Prostate gland (tissue), 2 donors: Measurements from ENCODE around the gene CLMP. TPM values are rescaled to one million over a fixed set of nuclear protein-coding genes. Genes with fewer than 3 reads are reported as not detected.
A peak's percentile ranks its signal among the peaks of the same experiment; 100 is the strongest.

Source experiments
- DNase-seq: peaks from one replicate; pipeline ENCODE4 v3.0.0-alpha.2; 2019; ENCODE audit warnings: low spot score
- H3K27ac ChIP-seq, 2 donors: fragments of 200-600 bp; sonication (generic); 2 replicates each; pipeline ENCODE4 v1.5.1; 2017 to 2019
- H3K27me3 ChIP-seq: fragments of 200-600 bp; sonication (generic); replicated peaks from 2 replicates; pipeline ENCODE4 v1.5.1; 2019; ENCODE audit not compliant: insufficient read depth
- H3K36me3 ChIP-seq, 2 donors: fragments of 200-600 bp; sonication (generic); 1 replicate in 1 of 2; 2 replicates in 1 of 2; pipeline versions ENCODE4 v1.5.1 to v1.8.1; 2017 to 2019
- H3K4me1 ChIP-seq: fragments of 200-600 bp; sonication (generic); replicated peaks from 2 replicates; pipeline ENCODE4 v1.5.1; 2019
- H3K4me3 ChIP-seq, 2 donors: fragments of 200-600 bp; sonication (generic); 2 replicates each; pipeline ENCODE4 v1.5.1; 2017 to 2019
- H3K9me3 ChIP-seq: fragments of 200-600 bp; sonication (generic); 2 replicates; pipeline ENCODE4 v1.5.1; 2017
- POLR2A ChIP-seq: fragments of 450-650 bp; IDR thresholded peaks from one replicate; pipeline ENCODE4 v1.6.1; 2016; ENCODE audit warnings: antibody characterized with exemption, mild to moderate bottlenecking
- POLR2AphosphoS5 ChIP-seq: sonication (generic); formaldehyde crosslinking; IDR thresholded peaks from one replicate; pipeline ENCODE4 v1.6.1; 2017; ENCODE audit warnings: antibody characterized with exemption
- WGBS: methylation state at CpG from one replicate; pipeline ENCODE4 v1.1.5; 2018; 5-methylcytosine and 5-hydroxymethylcytosine counted together
- intact Hi-C: fragments of 100-400 bp; cut with DNase I; formaldehyde crosslinking; loops from one replicate; pipeline ENCODE4 v1.14.2; 2022
- total RNA-seq, 2 donors: library from RNA; depleted of rRNA; stranded (reverse); fragments of >200 nt; gene quantifications; one replicate each; pipeline ENCODE4 v1.1.0, GENCODE V29; 2016
- TF ChIP-seq, protein P1 (sequence below), 4 experiments: fragments of 200-600 bp in 2 of 4; fragments of 450-650 bp in 2 of 4; sonication (generic) in 2 of 4; IDR thresholded peaks; 1 replicate in 3 of 4; 2 replicates in 1 of 4; pipeline ENCODE4 v1.5.1; 2016 to 2019; ENCODE audit warnings: antibody characterized with exemption in 4 of 4, mild to moderate bottlenecking in 2 of 4, moderate library complexity in 2 of 4

CLMP gene, protein sequence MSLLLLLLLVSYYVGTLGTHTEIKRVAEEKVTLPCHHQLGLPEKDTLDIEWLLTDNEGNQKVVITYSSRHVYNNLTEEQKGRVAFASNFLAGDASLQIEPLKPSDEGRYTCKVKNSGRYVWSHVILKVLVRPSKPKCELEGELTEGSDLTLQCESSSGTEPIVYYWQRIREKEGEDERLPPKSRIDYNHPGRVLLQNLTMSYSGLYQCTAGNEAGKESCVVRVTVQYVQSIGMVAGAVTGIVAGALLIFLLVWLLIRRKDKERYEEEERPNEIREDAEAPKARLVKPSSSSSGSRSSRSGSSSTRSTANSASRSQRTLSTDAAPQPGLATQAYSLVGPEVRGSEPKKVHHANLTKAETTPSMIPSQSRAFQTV
- total RNA-seq, result 10 to 100 TPM in 1 of 2 donors, 1 to 10 TPM in 1; 5.0 to 10.7 TPM

DNA sequence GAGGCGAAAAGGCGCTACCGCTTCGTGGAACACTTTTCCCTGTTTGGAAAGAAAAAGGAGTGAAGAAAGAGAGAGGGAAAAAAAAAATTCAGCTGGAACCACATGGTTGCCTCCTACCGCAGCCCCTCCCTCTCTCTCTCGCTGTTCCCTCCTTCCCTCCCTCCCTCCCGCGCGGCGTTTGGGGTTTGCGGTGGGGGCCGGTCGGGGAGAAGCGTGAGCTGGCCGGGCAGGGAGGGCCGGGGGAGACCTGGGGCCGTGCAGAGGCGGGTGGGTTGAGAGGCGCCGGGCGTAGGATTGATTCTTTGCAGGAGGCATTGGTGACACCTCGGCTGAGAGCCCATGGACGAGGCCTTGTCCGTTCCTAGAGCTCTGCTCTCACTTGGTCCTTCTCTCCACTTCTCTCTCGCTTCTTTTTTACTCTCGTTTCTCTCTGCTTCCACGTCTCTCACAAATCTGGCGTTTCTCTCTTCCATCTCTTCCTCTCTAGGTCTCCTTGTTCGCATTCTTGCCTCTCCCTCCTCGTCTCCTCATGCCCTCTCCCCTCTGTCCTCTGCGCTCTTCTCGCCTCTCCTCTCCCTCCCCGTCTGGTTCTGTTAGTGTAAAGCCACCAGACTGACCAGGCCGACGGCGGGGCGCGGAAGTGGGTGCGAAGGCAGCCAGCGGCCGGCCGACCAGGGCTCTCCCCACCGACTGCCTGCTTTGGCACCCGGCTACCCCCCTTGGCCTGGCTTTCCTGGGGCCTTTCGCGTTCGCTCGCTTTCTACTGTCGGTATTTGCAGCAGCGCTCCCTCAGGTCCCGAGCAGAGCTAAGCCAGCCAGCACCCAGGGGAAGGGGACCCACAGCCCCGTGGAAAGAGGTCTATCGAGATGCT is at the start of gene CLMP:
CLMP (minus strand) TSS at position 61 of the 872 bp plus-strand sequence. CDS start 308 bp downstream, outside the sequence.
- 12% methylated on average over 53 of the region's 53 CpGs for WGBS
- Histone ChIP-seq H3K36me3 (no peaks in the 10 kb centered on the region), H3K27ac (peak within 1 kb of the TSS; percentile 40 to 51), H3K4me1 (no peaks in the 10 kb centered on the region), H3K9me3 (no peaks in the 10 kb centered on the region), H3K27me3 (no peaks in the 10 kb centered on the region), H3K4me3 (peak within 1 kb of the TSS; percentile 22 to 24)
- intact Hi-C loops, result no loop called here
- DNase-seq, result no peak
- TF ChIP-seq POLR2AphosphoS5 (no peak), POLR2A (no peak)
- TF ChIP-seq, protein P1, sequence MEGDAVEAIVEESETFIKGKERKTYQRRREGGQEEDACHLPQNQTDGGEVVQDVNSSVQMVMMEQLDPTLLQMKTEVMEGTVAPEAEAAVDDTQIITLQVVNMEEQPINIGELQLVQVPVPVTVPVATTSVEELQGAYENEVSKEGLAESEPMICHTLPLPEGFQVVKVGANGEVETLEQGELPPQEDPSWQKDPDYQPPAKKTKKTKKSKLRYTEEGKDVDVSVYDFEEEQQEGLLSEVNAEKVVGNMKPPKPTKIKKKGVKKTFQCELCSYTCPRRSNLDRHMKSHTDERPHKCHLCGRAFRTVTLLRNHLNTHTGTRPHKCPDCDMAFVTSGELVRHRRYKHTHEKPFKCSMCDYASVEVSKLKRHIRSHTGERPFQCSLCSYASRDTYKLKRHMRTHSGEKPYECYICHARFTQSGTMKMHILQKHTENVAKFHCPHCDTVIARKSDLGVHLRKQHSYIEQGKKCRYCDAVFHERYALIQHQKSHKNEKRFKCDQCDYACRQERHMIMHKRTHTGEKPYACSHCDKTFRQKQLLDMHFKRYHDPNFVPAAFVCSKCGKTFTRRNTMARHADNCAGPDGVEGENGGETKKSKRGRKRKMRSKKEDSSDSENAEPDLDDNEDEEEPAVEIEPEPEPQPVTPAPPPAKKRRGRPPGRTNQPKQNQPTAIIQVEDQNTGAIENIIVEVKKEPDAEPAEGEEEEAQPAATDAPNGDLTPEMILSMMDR (IDR thresholded peaks at IDR 0.05), result no peak

DNA sequence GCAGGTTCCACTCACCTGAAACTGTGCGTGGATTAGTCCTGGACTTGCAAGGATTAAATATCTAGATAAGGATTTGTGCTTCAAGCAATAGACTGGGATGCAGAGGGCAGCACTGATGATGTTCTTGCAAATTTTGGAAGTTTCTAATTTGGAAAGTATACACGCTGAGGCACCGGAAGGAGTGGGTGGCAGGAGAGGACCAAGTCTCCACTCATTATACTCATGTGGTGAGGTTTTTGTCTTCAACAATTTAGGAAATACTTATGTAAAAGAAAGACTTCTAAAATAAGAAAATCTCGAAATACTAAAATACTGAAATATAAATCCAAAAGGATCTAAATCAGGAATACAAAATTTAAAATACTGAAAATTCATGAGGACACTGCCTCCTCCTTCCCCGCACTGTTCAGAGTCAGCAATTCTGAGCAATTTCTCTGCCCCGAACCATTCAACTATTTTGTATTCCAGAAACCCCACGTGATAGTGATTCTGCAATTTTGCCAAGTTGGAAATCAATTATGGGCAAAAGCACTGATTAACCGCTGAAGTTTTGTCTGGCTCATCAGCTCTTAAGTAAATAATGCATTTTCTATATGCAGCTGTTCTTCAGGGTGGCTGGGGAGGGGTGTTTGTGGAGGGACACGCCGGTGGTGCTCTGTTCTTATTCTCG is 47.0 kb upstream of the CLMP start:
- WGBS, result 83% methylated on average over 11 of the region's 11 CpGs
- intact Hi-C loops, result no loop called here
- no peak for DNase-seq

DNA sequence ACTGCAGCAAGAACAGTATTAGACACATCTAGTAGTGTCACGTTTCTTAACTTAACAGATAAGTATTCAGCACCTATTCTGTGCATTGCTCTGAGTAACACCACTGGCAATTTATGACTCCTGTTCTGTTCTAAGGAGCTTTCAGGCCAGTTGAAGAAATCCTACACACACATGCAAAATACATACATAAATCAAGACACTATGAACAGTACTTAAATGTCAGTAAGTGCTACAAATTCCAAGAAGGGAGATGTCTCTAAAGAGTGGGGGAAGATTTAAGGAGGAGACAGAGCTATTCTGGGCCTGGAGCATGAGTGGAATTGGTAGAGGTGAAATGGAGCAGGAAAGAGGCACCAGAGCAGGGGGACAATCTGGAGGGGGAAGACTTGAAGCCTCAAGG is 46.2 kb upstream of the CLMP start:
- no peak for DNase-seq
- TF ChIP-seq POLR2A (no peak), POLR2AphosphoS5 (no peak)
- TF ChIP-seq, protein P1 (IDR thresholded peaks at IDR 0.05), result no peak
- no peaks in the 10 kb centered on the region for H3K4me1 ChIP-seq
- 94% methylated on average over 1 of the region's 1 CpG for WGBS
- H3K36me3 ChIP-seq, result no peaks in the 10 kb centered on the region
- H3K4me3 ChIP-seq, result no peak overlapping the region
- intact Hi-C loops, result no loop called here
- H3K27me3 ChIP-seq, result no peaks in the 10 kb centered on the region
- no peaks in the 10 kb centered on the region for H3K9me3 ChIP-seq
- no peak overlapping the region for H3K27ac ChIP-seq

More for the DNA sequence above, 47.0 kb upstream of the CLMP start:
- Histone ChIP-seq H3K27ac (no peak overlapping the region), H3K4me3 (no peak overlapping the region), H3K36me3 (no peaks in the 10 kb centered on the region), H3K27me3 (no peaks in the 10 kb centered on the region), H3K9me3 (no peaks in the 10 kb centered on the region), H3K4me1 (no peaks in the 10 kb centered on the region)
- no peak for TF ChIP-seq POLR2A
- TF ChIP-seq, protein P1 (IDR thresholded peaks at IDR 0.05), result no peak
- no peak for TF ChIP-seq POLR2AphosphoS5

DNA sequence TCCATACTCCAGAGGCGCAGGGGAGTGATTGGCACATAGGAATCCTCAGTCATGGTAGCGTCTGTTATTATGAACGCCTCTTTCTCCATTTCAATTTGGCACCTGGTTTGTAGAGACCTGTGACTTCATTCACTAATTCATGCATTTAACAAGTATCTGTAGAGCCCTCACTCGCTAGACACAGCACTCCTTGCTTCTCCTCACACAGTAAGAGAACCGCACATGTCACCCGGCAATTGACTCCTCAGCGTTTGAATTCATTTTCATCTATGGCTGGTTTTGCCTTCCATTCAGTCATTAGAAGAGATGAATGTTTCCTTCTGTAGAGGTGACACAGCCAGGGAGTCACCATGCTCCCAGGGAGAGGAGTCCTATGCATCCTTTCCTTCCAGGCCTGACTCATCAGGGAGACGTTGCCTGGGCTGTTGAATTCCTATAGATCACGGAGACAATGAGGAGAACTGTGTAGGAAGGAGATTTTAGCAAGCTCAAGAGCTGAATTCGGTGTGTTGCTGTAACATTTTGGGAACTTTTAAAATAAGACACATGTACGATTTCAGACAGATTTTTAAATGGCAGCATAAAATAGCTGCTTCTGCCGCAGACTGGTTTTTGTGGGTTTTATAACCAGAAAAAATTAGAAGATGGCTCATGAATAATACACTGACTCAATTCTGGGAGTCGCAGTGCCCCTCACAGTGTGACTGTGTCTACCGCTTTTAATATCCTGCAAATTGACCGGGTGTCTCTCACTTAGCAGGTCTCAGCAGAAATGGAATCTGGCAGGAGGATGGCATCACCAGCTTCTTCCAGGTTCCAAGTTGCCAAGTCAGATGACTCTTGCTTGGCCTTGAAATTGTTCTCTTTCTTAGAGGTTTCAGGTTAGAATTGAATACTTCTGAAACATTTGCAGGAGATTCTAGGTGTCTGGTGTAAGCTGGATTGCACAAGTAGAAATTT is 44.4 kb upstream of the CLMP start:
- intact Hi-C loops, result no loop called here
- TF ChIP-seq, protein P1 (IDR thresholded peaks at IDR 0.05), result no peak
- TF ChIP-seq POLR2A (no peak), POLR2AphosphoS5 (no peak)
- no peak overlapping the region for H3K4me3 ChIP-seq
- no peak for DNase-seq
- no peaks in the 10 kb centered on the region for H3K27me3 ChIP-seq
- H3K36me3 ChIP-seq, result no peaks in the 10 kb centered on the region
- 90% methylated on average over 15 of the region's 15 CpGs for WGBS
- no peak overlapping the region for H3K27ac ChIP-seq
- H3K9me3 ChIP-seq, result no peaks in the 10 kb centered on the region
- no peaks in the 10 kb centered on the region for H3K4me1 ChIP-seq
